Kidney epithelial cell (primary cell): ENCODE data around the gene GRB14. TPM values are rescaled to one million over a fixed set of nuclear protein-coding genes. Genes with fewer than 3 reads are reported as not detected.

Experiments
- DNase-seq: peaks from one replicate; pipeline ENCODE4 v3.0.0-alpha.2; 2010; ENCODE audit warnings: low read depth
- H3K27me3 ChIP-seq: 2 replicates; pipeline ENCODE4 v1.6.0; 2011; ENCODE audit warnings: low read length; ENCODE audit not compliant: control insufficient read depth, insufficient read depth
- H3K36me3 ChIP-seq: 2 replicates; pipeline ENCODE4 v1.5.1; 2011; ENCODE audit warnings: low read length; ENCODE audit not compliant: control insufficient read depth, insufficient read depth
- H3K4me3 ChIP-seq: 2 replicates; pipeline ENCODE4 v1.5.1; 2011; ENCODE audit warnings: low read depth, mild to moderate bottlenecking, control low read depth, low read length
- total RNA-seq: library from RNA; depleted of rRNA; stranded (reverse); fragments of >200 nt; gene quantifications from 2 replicates; pipeline ENCODE4 v1.2.3, GENCODE V29; 2015
- TF ChIP-seq, protein P1 (sequence below): IDR thresholded peaks from 2 replicates; pipeline ENCODE4 v1.5.1; 2011; ENCODE audit warnings: mild to moderate bottlenecking, moderate library complexity, low read length, control low read depth, inconsistent platforms; ENCODE audit not compliant: insufficient read depth, poor library complexity, severe bottlenecking

GRB14 gene
- total RNA-seq, 1 donor from 2014 or later, result 9.2 TPM

DNA sequence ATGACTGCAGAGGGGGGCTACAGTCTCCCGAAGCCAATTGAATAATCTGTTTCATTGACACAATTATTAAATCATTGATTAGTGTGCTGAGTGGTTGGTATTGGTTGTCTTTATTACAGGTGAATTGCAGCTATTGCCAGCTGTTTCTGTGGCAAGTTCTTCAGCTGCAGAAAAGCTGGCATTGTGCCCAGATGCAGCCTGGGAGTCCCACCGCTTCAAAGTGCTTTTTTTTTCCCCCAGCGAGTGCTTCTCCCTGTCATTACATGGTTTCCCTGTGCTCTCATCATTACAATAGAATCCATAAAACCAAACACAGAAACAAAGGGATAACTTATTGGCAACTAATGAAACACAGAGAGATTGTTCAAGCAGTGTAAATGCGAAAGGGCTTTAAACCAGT, 164.7 kb downstream of the GRB14 start:
- TF ChIP-seq, protein P1, sequence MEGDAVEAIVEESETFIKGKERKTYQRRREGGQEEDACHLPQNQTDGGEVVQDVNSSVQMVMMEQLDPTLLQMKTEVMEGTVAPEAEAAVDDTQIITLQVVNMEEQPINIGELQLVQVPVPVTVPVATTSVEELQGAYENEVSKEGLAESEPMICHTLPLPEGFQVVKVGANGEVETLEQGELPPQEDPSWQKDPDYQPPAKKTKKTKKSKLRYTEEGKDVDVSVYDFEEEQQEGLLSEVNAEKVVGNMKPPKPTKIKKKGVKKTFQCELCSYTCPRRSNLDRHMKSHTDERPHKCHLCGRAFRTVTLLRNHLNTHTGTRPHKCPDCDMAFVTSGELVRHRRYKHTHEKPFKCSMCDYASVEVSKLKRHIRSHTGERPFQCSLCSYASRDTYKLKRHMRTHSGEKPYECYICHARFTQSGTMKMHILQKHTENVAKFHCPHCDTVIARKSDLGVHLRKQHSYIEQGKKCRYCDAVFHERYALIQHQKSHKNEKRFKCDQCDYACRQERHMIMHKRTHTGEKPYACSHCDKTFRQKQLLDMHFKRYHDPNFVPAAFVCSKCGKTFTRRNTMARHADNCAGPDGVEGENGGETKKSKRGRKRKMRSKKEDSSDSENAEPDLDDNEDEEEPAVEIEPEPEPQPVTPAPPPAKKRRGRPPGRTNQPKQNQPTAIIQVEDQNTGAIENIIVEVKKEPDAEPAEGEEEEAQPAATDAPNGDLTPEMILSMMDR, result no peak
- Histone ChIP-seq H3K4me3 (no peak overlapping the region), H3K36me3 (no peaks in the 10 kb centered on the region), H3K27me3 (no peaks in the 10 kb centered on the region)
- DNase-seq, result no peak

- Histone ChIP-seq H3K27me3 (no peaks in the 10 kb centered on the region), H3K36me3 (no peaks in the 10 kb centered on the region), H3K4me3 (no peak overlapping the region)
- TF ChIP-seq, protein P1, result no peak
- DNase-seq, result no peak
These were observed 167.5 kb downstream of the GRB14 start for GRCh38 chr2:164453656-164454305.

- Histone ChIP-seq H3K36me3 (no peaks in the 10 kb centered on the region), H3K4me3 (no peak overlapping the region), H3K27me3 (no peaks in the 10 kb centered on the region)
- TF ChIP-seq, protein P1, result no peak
- DNase-seq, result no peak
These were observed 171.0 kb downstream of the GRB14 start for GRCh38 chr2:164450278-164450677.

DNA sequence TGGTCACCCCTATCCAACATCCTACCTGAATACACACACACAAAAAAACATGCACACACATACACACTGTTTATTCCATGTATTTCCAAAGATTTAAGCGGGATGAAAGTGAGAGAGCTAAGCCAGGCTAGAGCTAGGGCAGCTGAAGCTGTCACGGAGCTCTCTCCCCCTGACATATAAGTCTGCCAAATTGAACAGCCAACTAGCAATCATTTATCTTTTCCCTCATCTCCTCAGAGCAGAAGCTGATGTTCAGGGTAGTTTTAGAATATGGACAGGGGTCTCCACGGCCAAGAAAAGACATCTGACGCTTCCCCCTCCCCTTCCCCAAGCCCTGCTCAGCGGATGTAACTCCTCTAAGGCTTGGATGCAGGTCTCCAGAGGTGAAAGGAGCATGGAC, 171.6 kb downstream of the GRB14 start:
- no peaks in the 10 kb centered on the region for H3K27me3 ChIP-seq
- no peaks in the 10 kb centered on the region for H3K36me3 ChIP-seq
- no peak for DNase-seq

DNA sequence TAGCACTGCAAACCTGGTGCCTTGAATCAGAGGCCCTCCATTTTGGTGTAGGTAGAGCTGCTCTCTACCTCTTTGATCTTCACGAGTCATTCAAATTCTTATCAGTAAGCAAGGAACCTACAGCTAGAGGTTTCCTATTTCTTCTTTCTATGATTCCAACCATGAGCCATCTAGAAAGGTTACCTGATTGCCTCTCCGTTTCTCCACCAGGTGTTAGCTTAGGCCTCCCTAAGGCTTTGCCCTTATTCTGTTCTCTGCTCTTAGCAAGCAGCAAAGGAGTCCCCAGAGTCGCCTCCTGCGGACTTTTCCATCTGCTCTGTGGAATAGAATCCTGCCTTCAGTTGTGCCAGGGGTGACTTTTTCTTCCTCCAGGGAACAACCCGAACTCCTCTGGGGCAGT, 173.6 kb downstream of the GRB14 start:
- TF ChIP-seq, protein P1, result no peak

More for the DNA sequence above, 171.6 kb downstream of the GRB14 start:
- no peak overlapping the region for H3K4me3 ChIP-seq
- TF ChIP-seq, protein P1, result no peak

More for the DNA sequence above, 173.6 kb downstream of the GRB14 start:
- no peaks in the 10 kb centered on the region for H3K27me3 ChIP-seq
- H3K4me3 ChIP-seq, result no peak overlapping the region
- H3K36me3 ChIP-seq, result no peaks in the 10 kb centered on the region
- no peak for DNase-seq

Other genes with a start within 250 kb of the GRB14 start
- 57.2 and 60.8 TPM in 2 replicates for gene COBLL1, start 220.3 kb upstream of the GRB14 start, total RNA-seq